Caco-2 (cell line): ENCODE measurements around the gene TMEM252. TPM values are rescaled to one million over a fixed set of nuclear protein-coding genes. Genes with fewer than 3 reads are reported as not detected.

ENCODE experiments used
- BruUV-seq: library from RNA; stranded (reverse); fragments of 400-500 nt; replicated peaks from 2 replicates; lab custom pipeline; 2021; lab: Mats Ljungman, UMichigan
- CTCF ChIA-PET: fragments of 300-600 bp; sonication (Branson Sonifier 250); formaldehyde crosslinking; loops from one replicate; lab custom pipeline; 2022; ENCODE audit warnings: antibody characterized with exemption; lab: Charles Lee
- POLR2A ChIA-PET: fragments of 300-600 bp; sonication (Branson Sonifier 250); formaldehyde crosslinking; loops from one replicate; lab custom pipeline; 2022; ENCODE audit warnings: antibody characterized with exemption; lab: Charles Lee
- DNase-seq, 2 experiments: peaks; one replicate each; pipeline versions ENCODE4 v3.0.0 to v3.0.0-alpha.2; 2020 to 2022
- H3K27me3 ChIP-seq: replicated peaks from 2 replicates; pipeline ENCODE4 v1.6.0; 2011; ENCODE audit warnings: low read length; ENCODE audit not compliant: control insufficient read depth, insufficient read depth
- H3K36me3 ChIP-seq: 2 replicates; pipeline ENCODE4 v1.5.1; 2011; ENCODE audit warnings: low read length; ENCODE audit not compliant: control insufficient read depth, insufficient read depth
- H3K4me1 ChIP-seq: fragments of 250-450 bp; sonication (Bioruptor Pico); 2 replicates; pipeline ENCODE4 v1.5.1; 2020; ENCODE audit warnings: mild to moderate bottlenecking
- H3K4me3 ChIP-seq: 2 replicates; pipeline ENCODE4 v1.5.1; 2011; ENCODE audit warnings: low read depth, mild to moderate bottlenecking, control low read depth, low read length
- H3K9me3 ChIP-seq: fragments of 250-450 bp; sonication (Bioruptor Pico); 2 replicates; pipeline ENCODE4 v1.5.1; 2020; ENCODE audit warnings: mild to moderate bottlenecking, moderate library complexity
- H3K27ac Mint-ChIP-seq: one replicate; pipeline ENCODE4 v1.8.0; 2022; ENCODE audit warnings: mixed read lengths; ENCODE audit not compliant: unreplicated experiment
- H3K27me3 Mint-ChIP-seq: one replicate; pipeline ENCODE4 v1.8.0; 2022; ENCODE audit warnings: mixed read lengths; ENCODE audit not compliant: insufficient read depth, unreplicated experiment
- H3K36me3 Mint-ChIP-seq: one replicate; pipeline ENCODE4 v1.8.0; 2022; ENCODE audit warnings: mild to moderate bottlenecking, mixed read lengths; ENCODE audit not compliant: insufficient read depth, unreplicated experiment
- H3K4me1 Mint-ChIP-seq: one replicate; pipeline ENCODE4 v1.8.0; 2022; ENCODE audit warnings: low read depth, mixed read lengths; ENCODE audit not compliant: unreplicated experiment
- H3K4me3 Mint-ChIP-seq: one replicate; pipeline ENCODE4 v1.8.0; 2022; ENCODE audit warnings: mild to moderate bottlenecking, moderate library complexity, mixed read lengths; ENCODE audit not compliant: unreplicated experiment
- H3K9me3 Mint-ChIP-seq: one replicate; pipeline ENCODE4 v1.8.0; 2022; ENCODE audit warnings: mixed read lengths; ENCODE audit not compliant: unreplicated experiment
- CTCF ChIP-seq, 2 experiments: fragments of 200-600 bp in 1 of 2; IDR thresholded peaks; 1 replicate in 1 of 2; 2 replicates in 1 of 2; pipeline versions ENCODE4 v1.5.1 to v1.8.0; 2011 to 2022; ENCODE audit warnings: antibody characterized with exemption in 1 of 2, control low read depth in 1 of 2, inconsistent platforms in 1 of 2, low read depth in 1 of 2, low read length in 1 of 2, mild to moderate bottlenecking in 1 of 2, moderate library complexity in 1 of 2; ENCODE audit not compliant: insufficient read depth in 1 of 2, severe bottlenecking in 1 of 2, unreplicated experiment in 1 of 2
- intact Hi-C: fragments of 100-400 bp; cut with micrococcal nuclease; formaldehyde crosslinking; loops from one replicate; pipeline ENCODE4 v1.10.0; 2022; ENCODE audit not compliant: unreplicated experiment
- total RNA-seq: library from RNA; stranded (reverse); gene quantifications from 2 replicates; pipeline ENCODE4 v1.2.3, GENCODE V29; 2022

TMEM252 gene
- total RNA-seq, 1 experiment from 2014 or later, result not detected

GRCh38 chr9:68496356-68496755 is 44.3 kb downstream of the TMEM252 start:
- Mint-ChIP-seq H3K9me3 (no peaks in the 10 kb centered on the region), H3K36me3 (no peaks in the 10 kb centered on the region), H3K27me3 (no peaks in the 10 kb centered on the region), H3K4me1 (no peaks in the 10 kb centered on the region), H3K4me3 (no peak overlapping the region), H3K27ac (no peak overlapping the region)
- no peak for TF ChIP-seq CTCF (IDR thresholded peaks at IDR 0.05; ENCODE audit: insufficient read depth in 1 of 2, low read depth in 1 of 2, low read length in 1 of 2, severe bottlenecking in 1 of 2, unreplicated experiment in 1 of 2)
- Histone ChIP-seq H3K9me3 (no peaks in the 10 kb centered on the region), H3K4me1 (no peaks in the 10 kb centered on the region), H3K36me3 (no peaks in the 10 kb centered on the region), H3K27me3 (no peaks in the 10 kb centered on the region), H3K4me3 (no peak overlapping the region)
- intact Hi-C loops, result no loop called here
- ChIA-PET POLR2A (no interaction called here), CTCF (no interaction called here)
- BruUV-seq, result no TSS peak
- DNase-seq, result no peak

- no peaks in the 10 kb centered on the region for H3K4me1 Mint-ChIP-seq
- H3K4me3 Mint-ChIP-seq, result no peak overlapping the region
- Histone ChIP-seq H3K4me1 (no peaks in the 10 kb centered on the region), H3K9me3 (no peaks in the 10 kb centered on the region), H3K36me3 (no peaks in the 10 kb centered on the region), H3K27me3 (no peaks in the 10 kb centered on the region), H3K4me3 (no peak overlapping the region)
- H3K9me3 Mint-ChIP-seq, result no peaks in the 10 kb centered on the region
- no peak for DNase-seq
- no peaks in the 10 kb centered on the region for H3K36me3 Mint-ChIP-seq
- ChIA-PET CTCF (no interaction called here), POLR2A (no interaction called here)
- BruUV-seq, result no TSS peak
- intact Hi-C loops, result no loop called here
- no peak overlapping the region for H3K27ac Mint-ChIP-seq
- H3K27me3 Mint-ChIP-seq, result no peaks in the 10 kb centered on the region
- no peak for TF ChIP-seq CTCF (IDR thresholded peaks at IDR 0.05; ENCODE audit: insufficient read depth in 1 of 2, low read depth in 1 of 2, low read length in 1 of 2, severe bottlenecking in 1 of 2, unreplicated experiment in 1 of 2)
Observed at GRCh38 chr9:68495247-68495646, 45.4 kb downstream of the TMEM252 start.

- H3K9me3 ChIP-seq, result no peaks in the 10 kb centered on the region
- H3K4me3 ChIP-seq, result no peak overlapping the region
- H3K27me3 ChIP-seq, result no peaks in the 10 kb centered on the region
- no peak for TF ChIP-seq CTCF (IDR thresholded peaks at IDR 0.05; ENCODE audit: insufficient read depth in 1 of 2, low read depth in 1 of 2, low read length in 1 of 2, severe bottlenecking in 1 of 2, unreplicated experiment in 1 of 2)
- no peak overlapping the region for H3K4me3 Mint-ChIP-seq
- CTCF ChIA-PET, result no interaction called here
- H3K4me1 Mint-ChIP-seq, result no peaks in the 10 kb centered on the region
- intact Hi-C loops, result no loop called here
- no peak overlapping the region for H3K27ac Mint-ChIP-seq
- POLR2A ChIA-PET, result no interaction called here
- DNase-seq, result no peak
- no TSS peak for BruUV-seq
- H3K36me3 Mint-ChIP-seq, result no peaks in the 10 kb centered on the region
- H3K36me3 ChIP-seq, result no peaks in the 10 kb centered on the region
- H3K27me3 Mint-ChIP-seq, result no peaks in the 10 kb centered on the region
- no peaks in the 10 kb centered on the region for H3K9me3 Mint-ChIP-seq
- no peaks in the 10 kb centered on the region for H3K4me1 ChIP-seq
Observed at GRCh38 chr9:68493958-68494577, 46.6 kb downstream of the TMEM252 start.
